ENCODE measurements around the gene CALD1.

CALD1 gene

GRCh38 chr7:134829380-134829986 lies 50.0 kb downstream of the CALD1 start:
- FAIRE-seq = no peak

GRCh38 chr7:134831862-134832261 lies 52.4 kb downstream of the CALD1 start:
- FAIRE-seq = no peak

GRCh38 chr7:134832367-134832766 lies 52.9 kb downstream of the CALD1 start:
- no peak for FAIRE-seq

- no peak for FAIRE-seq
These were observed 55.4 kb downstream of the CALD1 start for GRCh38 chr7:134834689-134835462.

- FAIRE-seq = no peak
These were observed 56.0 kb downstream of the CALD1 start for GRCh38 chr7:134835463-134835823.

- no peak for FAIRE-seq
These were observed 57.0 kb downstream of the CALD1 start for GRCh38 chr7:134836447-134836846.

GRCh38 chr7:134839298-134839697 lies 59.9 kb downstream of the CALD1 start:
- no peak for FAIRE-seq

- no peak for FAIRE-seq
These were observed 62.6 kb downstream of the CALD1 start for GRCh38 chr7:134842062-134842461.

- no peak for FAIRE-seq
These were observed 63.5 kb downstream of the CALD1 start for GRCh38 chr7:134842886-134843430.

- no peak for FAIRE-seq
These were observed 64.8 kb downstream of the CALD1 start for GRCh38 chr7:134844200-134844599.

- FAIRE-seq = no peak
These were observed 66.0 kb downstream of the CALD1 start for GRCh38 chr7:134845461-134845860.

GRCh38 chr7:134847851-134848588 lies 68.6 kb downstream of the CALD1 start:
- no peak for FAIRE-seq

GRCh38 chr7:134850066-134850465 lies 70.6 kb downstream of the CALD1 start:
- no peak for FAIRE-seq

GRCh38 chr7:134851141-134851540 lies 71.7 kb downstream of the CALD1 start:
- no peak for FAIRE-seq

GRCh38 chr7:134852625-134853024 lies 73.2 kb downstream of the CALD1 start:
- no peak for FAIRE-seq

- FAIRE-seq = no peak
These were observed 75.4 kb downstream of the CALD1 start for GRCh38 chr7:134854816-134855215.

- FAIRE-seq = no peak
These were observed 76.0 kb downstream of the CALD1 start for GRCh38 chr7:134855442-134855841.

- FAIRE-seq = no peak
These were observed 76.7 kb downstream of the CALD1 start for GRCh38 chr7:134856091-134856490.

- no peak for FAIRE-seq
These were observed 77.3 kb downstream of the CALD1 start for GRCh38 chr7:134856691-134857090.

GRCh38 chr7:134857958-134858357 lies 78.5 kb downstream of the CALD1 start:
- FAIRE-seq = no peak

- no peak for FAIRE-seq
These were observed 80.3 kb downstream of the CALD1 start for GRCh38 chr7:134859783-134860182.

- no peak for FAIRE-seq
These were observed 85.8 kb downstream of the CALD1 start for GRCh38 chr7:134865001-134865845.

GRCh38 chr7:134866617-134867016 lies 87.2 kb downstream of the CALD1 start:
- FAIRE-seq = no peak

All from G401.6 (cell line).